Astrocyte of the hippocampus (primary cell): Measurements from ENCODE around the gene CACNA1H.
"Not testable (repeated sequence)": the region's sequence is repeated elsewhere in the genome, so short reads cannot be mapped to it uniquely, and the experiment has no call there.

Experiments
- DNase-seq: peaks from one replicate; pipeline ENCODE4 v3.0.0; 2011; ENCODE audit warnings: low read depth, low spot score

The CACNA1H gene

GRCh38 chr16:1247903-1248537 is 95.1 kb downstream of the CACNA1H start:
- DNase-seq = not testable (repeated sequence)

DNA sequence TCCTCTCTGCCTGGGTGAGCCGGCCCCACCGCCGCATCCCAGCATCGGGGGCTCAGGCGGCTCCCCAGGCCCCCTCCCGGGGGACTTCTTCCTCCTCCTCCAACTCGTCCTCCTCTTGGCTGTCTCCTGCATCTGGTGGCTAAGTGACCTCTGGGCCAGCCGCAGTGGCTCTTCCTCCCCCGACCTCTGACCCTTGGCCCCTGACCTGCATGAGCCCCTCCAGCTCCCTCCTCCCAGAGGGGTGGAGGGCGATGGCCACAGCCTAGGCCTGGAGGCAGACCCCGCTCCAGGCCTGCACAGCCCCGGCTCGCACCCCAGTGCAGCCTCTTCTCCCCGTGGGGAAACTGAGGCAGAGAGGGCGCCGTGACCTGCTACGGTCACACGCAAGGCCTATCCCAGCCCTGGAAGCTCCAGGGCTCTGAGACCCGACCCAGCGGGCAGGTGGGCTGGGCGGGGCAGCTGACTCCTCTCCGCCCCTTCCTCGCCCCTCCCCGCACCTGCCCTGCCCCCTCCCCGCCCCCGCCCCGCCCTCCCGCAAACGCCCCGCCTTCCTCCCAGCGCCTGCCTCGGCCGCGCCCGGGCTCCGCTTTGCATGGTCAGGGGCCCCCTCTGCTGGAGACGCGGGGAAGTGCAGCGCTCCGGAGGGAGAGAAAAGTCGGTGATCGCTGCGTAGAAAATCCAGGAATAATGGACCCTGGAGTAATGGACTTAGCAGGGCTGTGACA is 96.3 kb downstream of the CACNA1H start:
- not testable (repeated sequence) for DNase-seq

GRCh38 chr16:1253701-1254364 is 100.9 kb downstream of the CACNA1H start:
- not testable (repeated sequence) for DNase-seq

DNA sequence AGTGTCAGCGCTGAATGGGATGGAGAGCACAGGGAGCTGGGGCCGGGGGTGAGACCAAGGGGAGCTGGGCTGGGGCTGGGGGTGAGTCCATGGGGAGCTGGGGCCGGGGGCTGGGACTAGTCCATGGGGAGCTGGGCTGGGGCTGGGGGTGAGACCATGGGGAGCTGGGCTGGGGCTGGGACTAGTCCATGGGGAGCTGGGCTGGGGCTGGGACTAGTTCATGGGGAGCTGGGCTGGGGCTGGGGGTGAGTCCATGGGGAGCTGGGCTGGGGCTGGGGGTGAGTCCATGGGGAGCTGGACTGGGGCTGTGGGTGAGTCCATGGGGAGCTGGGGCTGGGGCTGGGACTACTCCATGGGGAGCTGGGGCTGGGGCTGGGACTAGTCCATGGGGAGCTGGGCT is 101.9 kb downstream of the CACNA1H start:
- DNase-seq = not testable (repeated sequence)

DNA sequence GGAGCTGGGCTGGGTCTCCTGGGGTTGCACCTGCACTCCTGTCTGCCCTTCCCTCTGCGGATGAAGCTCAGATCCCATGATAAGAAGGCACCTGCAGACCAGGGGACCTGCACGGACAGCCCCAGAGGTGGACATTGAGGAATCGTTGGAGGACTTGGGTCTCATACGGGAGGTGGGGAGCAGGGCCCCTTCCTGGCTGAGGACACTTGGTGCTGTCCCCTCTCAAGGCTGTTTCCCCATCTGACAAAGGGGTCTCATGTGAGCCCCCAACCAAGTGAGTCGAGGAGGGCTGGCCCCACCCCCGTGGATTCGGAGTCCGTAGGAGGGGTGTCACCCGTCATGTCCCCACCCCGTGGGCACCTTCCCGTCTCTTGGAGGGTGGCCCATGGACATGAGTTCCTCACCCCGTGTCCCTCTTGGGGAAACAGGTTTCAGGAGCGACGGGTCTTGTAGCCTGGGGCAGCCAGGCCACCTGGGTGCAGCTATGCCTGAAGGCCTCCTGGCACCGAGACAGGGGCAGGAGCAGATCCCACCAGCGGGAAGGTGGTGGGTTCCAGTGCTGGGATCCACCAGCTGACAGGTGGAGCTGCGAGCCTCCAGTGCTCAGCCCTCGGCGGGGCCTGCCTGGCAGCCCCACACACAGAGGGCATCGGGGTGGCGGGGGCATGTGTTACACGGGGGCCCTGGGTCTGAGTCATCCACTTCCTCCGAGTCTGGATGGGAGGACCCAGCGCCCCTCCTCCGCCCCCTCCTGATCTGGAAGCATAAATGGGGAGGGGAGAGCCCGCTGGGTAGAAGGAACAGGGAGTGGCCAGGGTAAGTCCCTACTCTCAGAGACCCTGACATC is 102.6 kb downstream of the CACNA1H start, which contains the start of gene TPSD1:
TSS of gene TPSD1 (plus strand) at position 794 of the 847 bp plus-strand sequence. CDS start 212 bp downstream, outside the sequence.
- not testable (repeated sequence) for DNase-seq

DNA sequence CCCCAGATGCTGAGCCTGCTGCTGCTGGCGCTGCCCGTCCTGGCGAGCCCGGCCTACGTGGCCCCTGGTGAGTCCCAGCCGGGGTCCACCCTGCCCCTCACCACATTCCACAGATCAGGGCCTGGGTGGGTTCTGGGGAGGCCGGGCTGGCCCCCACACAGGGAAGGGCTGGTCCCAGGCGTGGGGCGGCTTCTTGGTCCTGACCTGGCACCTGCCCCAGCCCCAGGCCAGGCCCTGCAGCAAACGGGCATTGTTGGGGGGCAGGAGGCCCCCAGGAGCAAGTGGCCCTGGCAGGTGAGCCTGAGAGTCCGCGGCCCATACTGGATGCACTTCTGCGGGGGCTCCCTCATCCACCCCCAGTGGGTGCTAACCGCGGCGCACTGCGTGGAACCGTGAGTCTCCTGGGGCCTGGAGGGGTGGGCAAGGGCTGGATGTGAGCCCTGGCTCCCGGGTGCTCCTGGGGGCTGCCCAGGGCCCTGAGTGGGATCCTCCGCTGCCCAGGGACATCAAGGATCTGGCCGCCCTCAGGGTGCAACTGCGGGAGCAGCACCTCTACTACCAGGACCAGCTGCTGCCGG is 103.5 kb downstream of the CACNA1H start:
- DNase-seq = not testable (repeated sequence)

DNA sequence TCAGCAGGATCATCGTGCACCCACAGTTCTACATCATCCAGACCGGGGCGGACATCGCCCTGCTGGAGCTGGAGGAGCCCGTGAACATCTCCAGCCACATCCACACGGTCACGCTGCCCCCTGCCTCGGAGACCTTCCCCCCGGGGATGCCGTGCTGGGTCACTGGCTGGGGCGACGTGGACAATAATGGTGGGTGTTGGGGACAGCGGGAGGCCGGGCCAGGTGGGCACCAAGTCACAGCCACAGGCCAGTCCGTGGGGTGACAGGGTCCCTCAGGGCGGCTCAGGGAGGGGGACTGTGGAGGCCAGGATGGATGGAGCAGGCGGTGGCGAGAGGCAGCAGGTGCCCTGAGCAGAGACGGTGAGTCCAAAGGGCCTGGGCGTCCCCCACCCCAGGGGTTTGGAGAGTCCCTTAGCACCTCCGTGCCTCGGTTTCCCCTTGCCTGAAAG is 104.0 kb downstream of the CACNA1H start:
- DNase-seq = no peak

GRCh38 chr16:1257561-1258224 is 104.8 kb downstream of the CACNA1H start:
- no peak for DNase-seq

DNA sequence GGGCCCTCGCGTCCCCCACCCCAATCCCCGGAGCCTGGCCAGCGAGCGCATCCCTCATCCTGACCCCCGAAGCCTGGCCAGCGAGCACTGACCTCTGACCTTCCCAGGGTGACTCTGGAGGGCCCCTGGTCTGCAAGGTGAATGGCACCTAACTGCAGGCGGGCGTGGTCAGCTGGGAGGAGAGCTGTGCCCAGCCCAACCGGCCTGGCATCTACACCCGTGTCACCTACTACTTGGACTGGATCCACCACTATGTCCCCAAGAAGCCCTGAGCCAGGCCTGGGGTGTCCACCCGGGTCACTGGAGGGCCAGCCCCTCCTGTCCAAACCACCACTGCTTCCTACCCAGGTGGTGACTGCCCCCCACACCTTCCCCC is 105.3 kb downstream of the CACNA1H start:
- no peak for DNase-seq

GRCh38 chr16:1258906-1259759 is 106.2 kb downstream of the CACNA1H start:
- DNase-seq = no peak

DNA sequence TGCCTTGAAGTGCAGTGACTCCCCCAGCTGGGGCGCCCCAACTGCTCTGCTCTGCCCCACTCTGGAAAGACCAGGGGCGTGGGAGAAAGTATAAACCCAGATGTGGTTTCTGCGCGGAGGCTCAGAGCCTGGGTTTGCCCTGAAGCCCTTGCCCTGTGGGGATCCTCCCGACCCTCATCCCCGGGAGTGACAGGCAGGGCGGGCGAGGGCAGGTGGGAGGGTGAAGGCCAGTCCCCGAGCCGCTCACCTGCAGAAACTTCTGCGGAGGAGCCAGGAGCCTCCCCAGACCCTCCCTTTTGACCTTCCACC is 106.8 kb downstream of the CACNA1H start:
- no peak for DNase-seq

DNA sequence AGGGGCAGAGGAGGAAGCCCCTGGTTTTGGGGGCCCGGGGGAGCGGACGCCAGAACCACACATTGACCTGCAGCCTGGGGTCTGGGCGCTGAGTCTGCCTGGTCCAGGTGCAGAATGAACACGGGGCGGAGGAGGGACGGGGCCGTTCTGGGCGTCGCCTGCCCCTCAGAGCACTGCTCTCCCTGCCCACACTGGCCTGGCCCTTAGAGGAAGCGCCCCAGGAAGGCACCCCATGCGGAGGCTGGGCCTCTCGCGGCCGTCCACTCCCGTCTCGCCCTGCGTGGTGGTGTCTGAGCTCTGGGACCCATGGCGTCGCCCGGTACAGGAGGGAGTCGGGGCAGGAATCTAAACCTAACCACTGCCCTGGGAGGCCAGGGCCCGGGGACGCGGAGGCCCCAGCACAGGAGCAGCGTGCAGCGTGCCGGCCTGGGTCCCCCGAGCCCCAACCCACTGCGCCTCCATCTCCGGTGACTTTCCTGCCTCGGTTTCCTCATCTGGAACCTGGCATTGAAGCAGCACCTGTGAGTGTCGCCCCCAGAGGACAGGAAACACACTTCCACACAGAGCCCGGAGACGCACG is 107.3 kb downstream of the CACNA1H start:
- no peak for DNase-seq

- no peak for DNase-seq
Observed at GRCh38 chr16:1261131-1261892, 108.4 kb downstream of the CACNA1H start.

DNA sequence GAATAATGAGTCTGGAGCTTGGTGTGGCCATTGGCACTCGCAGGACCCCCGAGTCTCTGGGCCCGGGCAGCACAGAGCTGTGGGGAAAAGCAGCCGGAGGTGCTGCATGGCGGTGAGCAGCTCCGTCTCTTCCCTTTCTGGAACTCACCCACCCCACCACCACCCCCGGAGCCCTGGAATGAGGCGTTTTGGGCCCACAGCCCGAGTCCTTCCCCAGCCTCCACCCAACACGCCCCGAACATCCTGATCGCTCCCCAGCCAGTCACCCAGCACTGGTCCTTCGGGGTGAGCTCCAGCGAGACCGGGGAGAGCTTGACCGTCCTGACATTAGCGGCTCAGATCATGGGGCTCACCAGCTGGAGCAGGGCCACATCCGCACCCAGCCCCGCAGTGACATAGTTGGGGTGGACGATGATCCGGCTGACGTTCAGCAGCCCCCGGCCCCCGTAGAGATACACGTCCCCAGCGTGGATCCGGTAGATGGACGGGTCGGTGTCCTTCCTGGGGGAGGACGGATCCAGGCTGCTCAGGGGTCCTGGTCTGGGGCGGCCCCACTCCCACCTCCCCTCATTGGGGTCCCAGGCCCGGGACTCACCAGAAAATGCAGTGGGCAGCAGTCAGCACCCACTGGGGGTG is 109.4 kb downstream of the CACNA1H start:
- DNase-seq = no peak

DNA sequence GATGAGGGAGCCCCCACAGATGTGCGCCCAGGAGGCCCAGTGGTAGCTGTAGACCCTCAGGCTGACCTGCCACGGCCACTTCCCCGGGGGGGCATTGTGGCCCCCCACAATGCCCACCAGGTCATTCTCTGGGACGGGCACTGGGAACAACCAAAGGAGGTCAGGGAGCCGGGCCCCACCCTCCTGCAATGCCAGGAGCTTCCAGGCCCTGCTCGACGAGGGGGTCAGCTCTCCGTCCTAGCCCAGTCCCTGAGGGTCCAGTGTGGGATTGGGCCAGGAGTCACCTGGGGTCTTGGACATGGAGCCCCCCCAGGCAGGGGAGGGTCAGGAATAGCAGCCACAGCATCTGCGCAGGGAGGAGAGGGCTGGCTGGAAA is 109.9 kb downstream of the CACNA1H start:
- no peak for DNase-seq

DNA sequence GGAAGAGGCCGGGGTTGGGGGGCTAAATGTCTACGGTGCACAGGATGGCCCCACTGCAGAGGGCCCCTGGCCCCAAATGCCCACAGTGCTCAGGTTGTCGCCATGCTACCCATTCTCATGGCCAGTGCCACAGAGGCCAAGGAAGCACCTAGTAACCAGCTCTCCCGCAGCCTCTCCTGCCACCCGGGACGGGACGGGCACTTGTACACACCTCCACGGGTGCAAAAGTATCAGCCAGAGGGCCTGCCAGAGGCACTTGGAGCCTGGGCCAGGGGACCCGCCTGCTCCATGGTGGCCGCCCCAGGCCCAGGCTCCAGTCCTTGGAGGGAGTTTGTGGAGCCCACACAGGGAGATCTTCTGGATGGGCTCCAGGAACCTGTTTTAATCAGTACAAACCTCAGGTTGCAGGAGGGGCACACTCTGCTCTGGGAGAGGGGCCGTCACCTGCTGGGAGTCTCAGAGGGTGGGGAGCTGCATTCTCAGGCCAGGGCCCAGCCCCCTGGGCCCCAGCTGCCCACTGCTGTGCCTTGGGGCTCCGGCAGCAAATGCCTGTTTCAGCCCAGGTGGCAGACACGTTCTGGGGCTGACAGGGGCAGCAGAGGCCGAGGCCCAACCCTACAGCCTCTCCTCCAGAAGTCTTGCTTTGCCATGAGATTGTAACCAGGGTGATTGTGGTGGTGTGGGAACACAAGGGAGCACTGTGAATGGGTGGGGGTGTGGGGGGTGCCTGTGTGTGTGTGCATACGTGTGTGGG is 110.9 kb downstream of the CACNA1H start:
- no peak for DNase-seq

DNA sequence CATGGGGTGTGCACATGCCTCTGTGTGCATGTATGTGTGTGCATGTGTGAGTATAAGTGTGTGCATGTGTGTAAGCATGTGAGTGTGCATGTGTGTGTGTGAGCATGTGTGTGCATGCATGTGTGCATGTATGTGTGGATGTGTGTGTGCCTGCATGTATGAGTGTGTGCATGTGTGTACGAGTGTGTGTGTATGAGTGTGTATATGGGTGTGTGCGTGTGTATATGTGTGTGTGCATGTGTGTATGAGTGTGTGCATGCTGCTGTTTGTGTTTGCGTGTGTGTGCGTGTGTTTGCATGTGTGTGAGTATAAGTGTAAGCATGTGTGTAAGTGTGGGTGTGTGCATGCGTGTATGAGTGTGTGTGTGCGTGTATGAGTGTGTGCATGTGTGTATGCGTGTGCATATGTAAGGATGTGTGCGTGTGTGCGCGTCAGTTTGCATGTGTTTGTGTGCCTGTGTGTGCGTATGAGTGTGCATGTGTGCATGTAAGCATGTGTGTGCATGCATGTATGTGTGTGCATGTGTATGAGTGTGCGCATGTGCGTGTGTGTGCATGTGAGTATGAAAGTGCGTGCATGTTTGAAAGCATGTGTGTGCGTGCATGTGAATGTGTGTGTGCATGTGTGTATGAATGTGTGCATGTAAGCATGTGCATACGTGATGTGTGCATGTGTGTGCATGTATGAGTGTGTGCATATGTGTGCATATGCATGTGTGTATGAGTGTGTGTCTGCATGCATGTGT is 111.6 kb downstream of the CACNA1H start:
- no peak for DNase-seq
